ENCODE measurements around the gene TMX2. TPM values are rescaled to one million over a fixed set of nuclear protein-coding genes. Genes with fewer than 3 reads are reported as not detected.

The TMX2 gene
- total RNA-seq, 1 experiment from 2014 or later, result 93.9 TPM

DNA sequence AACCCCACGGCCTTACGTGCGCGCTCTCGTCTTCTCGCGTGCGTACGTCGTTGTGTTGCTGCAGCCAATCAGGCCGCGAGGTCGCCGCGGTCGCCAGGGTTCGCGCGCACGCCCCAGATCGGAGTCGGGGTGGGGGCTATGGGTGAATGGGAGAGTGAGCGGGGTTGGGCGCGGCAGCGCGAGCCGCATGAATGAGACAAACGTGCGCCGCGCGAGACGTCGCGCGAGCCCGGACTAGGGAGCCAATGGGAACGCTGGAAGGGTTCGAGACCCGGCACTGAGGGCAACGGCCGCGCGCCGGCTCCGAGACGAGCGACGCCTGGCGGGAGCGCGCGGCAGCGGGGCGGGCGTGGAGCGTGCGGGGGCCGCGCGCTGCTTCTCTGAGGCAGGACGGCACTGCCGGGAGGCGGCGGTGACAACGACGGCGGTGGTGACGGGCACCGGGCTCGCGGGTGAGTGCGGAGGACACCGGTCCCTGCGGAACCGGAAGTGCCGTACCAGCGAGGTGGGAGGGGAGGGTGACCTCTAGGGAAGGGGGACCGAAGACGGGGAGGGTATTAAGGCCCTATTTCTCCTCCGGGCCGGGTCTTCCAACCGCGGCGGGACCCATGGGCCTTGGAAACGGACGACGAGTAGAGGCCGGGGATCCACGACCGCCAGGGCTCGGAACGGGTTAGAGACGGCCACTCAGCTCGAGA lies 44.5 kb upstream of the TMX2 start, which contains the start of gene ZDHHC5:
TSS of gene ZDHHC5 (plus strand) at position 379 of the 698 bp plus-strand sequence. CDS start 4,977 bp downstream, outside the sequence.
- peaks cover 9 to 19% of the 10 kb centered on the region in 2 experiments for H3K4me1 ChIP-seq (ENCODE audit: control insufficient read depth in 1 of 2, insufficient read depth in 2 of 2, low read length in 2 of 2)
- no peaks in the 10 kb centered on the region for H4K20me1 ChIP-seq (ENCODE audit: insufficient read depth)
- ChIA-PET POLR2A (interaction anchor here (0.7 kb wide), 1 partner anchor 826 kb away, joined by 3 read pairs; no protein-coding TSS in a partner anchor), RAD21 (ENCODE audit: low non-redundant PET in 1 of 2, low total read pairs in 2 of 2, uncharacterized antibody in 2 of 2, unreplicated experiment in 2 of 2) (no interaction called here), CTCF (interaction anchor here (0.9 kb wide), 1 partner anchor 322 kb away, joined by 3 read pairs; no protein-coding TSS in a partner anchor)
- H3K9me2 ChIP-seq (ENCODE audit: insufficient read depth), result no peaks in the 10 kb centered on the region
- peak; percentile 99 for DNase-seq (ENCODE audit: low read depth, low spot score)
- no TSS peak for BruUV-seq (replicated peaks)
- peak within 1 kb of the TSS; percentile 93 for H3K27ac ChIP-seq (ENCODE audit: low read depth, low read length)
- intact Hi-C loops (cut with micrococcal nuclease), result loop anchor here (1.0 to 10.0 kb wide), 5 partner anchors 11 to 1887 kb away; partner anchors contain the start of genes CLP1, LPXN, MED19 and TMX2
- H3K4me2 ChIP-seq (ENCODE audit: low read length), result peak within 1 kb of the TSS; percentile 76
- peaks cover 49% of the 10 kb centered on the region for H3K79me2 ChIP-seq (ENCODE audit: insufficient read depth, low read length)
- H2AFZ ChIP-seq (ENCODE audit: low read depth, low read length, poor library complexity, severe bottlenecking), result no peak within 1 kb of the TSS
- H3K9me3 ChIP-seq (ENCODE audit: control insufficient read depth in 1 of 2, insufficient read depth in 1 of 2, low read depth in 1 of 2, low read length in 2 of 2), result no peaks in the 10 kb centered on the region
- peak; percentile 90 for ATAC-seq
- H3K4me3 ChIP-seq (replicated peaks in 1 of 2; ENCODE audit: low read depth in 1 of 2, low read length in 2 of 2), result peak within 1 kb of the TSS; percentile 85 to 97
- peak within 1 kb of the TSS; percentile 92 for H3K9ac ChIP-seq (ENCODE audit: low read length)
- H3K27me3 ChIP-seq (ENCODE audit: insufficient read depth, low read length), result no peaks in the 10 kb centered on the region
- peaks cover 9 to 16% of the 10 kb centered on the region in 2 experiments for H3K36me3 ChIP-seq (ENCODE audit: control insufficient read depth in 1 of 2, insufficient read depth in 2 of 2, low read length in 2 of 2)
- TF ChIP-seq SRF (IDR thresholded peaks at IDR 0.05; ENCODE audit: low read depth) (no peak), EGR1 (IDR thresholded peaks at IDR 0.05; ENCODE audit: low read depth) (0 out of 2 replicates have a peak, but pooled peaks have one; percentile 36), SP1 (IDR thresholded peaks at IDR 0.05; ENCODE audit: low read depth) (peak; percentile 75; the same call in 1 of the 2 replicates), CBX3 (IDR thresholded peaks at IDR 0.05; ENCODE audit: low read depth) (peak; percentile 38; the same call in 1 of the 2 replicates), TCF7L2 (IDR thresholded peaks at IDR 0.05; ENCODE audit: borderline replicate concordance, extremely low read depth, insufficient read depth, insufficient read length) (peak; percentile 66), POLR2A (IDR thresholded peaks at IDR 0.05; ENCODE audit: borderline replicate concordance, extremely low read depth, insufficient read depth, insufficient read length) (peak; percentile 58), FOSL1 (IDR thresholded peaks at IDR 0.05; ENCODE audit: low read depth) (no peak), POLR2AphosphoS5 (IDR thresholded peaks at IDR 0.05; ENCODE audit: low read depth, low read length) (peak; percentile 93), CTCF (IDR thresholded peaks at IDR 0.05 in 2 of 3, conservative IDR thresholded peaks at IDR 0.05 in 1 of 3; ENCODE audit: borderline replicate concordance in 1 of 3, insufficient read depth in 1 of 3, low read depth in 2 of 3, low read length in 2 of 3) (peak in 2 of 3 experiments; percentile 39 to 41; a peak in 3 of 6 replicates), ZNF274 (IDR thresholded peaks at IDR 0.05; ENCODE audit: low read depth, low read length) (no peak), ZBTB33 (IDR thresholded peaks at IDR 0.05; ENCODE audit: extremely low read depth, insufficient replicate concordance, low read length) (peak; percentile 92), SIN3A (IDR thresholded peaks at IDR 0.05; ENCODE audit: low read depth) (0 out of 2 replicates have a peak, but pooled peaks have one; percentile 63), ELF1 (IDR thresholded peaks at IDR 0.05; ENCODE audit: borderline replicate concordance, low read depth) (no peak), CEBPB (IDR thresholded peaks at IDR 0.05; ENCODE audit: low read depth) (no peak), EZH2phosphoT487 (IDR thresholded peaks at IDR 0.05; ENCODE audit: borderline replicate concordance) (no peak), EZH2 (IDR thresholded peaks at IDR 0.05) (no peak), JUND (IDR thresholded peaks at IDR 0.05) (no peak; the same call in 1 of the 2 replicates), ZFX (IDR thresholded peaks at IDR 0.05) (peak; percentile 80; the same call in 1 of the 2 replicates), YY1 (IDR thresholded peaks at IDR 0.05; ENCODE audit: extremely low read depth, insufficient replicate concordance, low read depth, low read length) (peak; percentile 21), MAX (IDR thresholded peaks at IDR 0.05) (peak; percentile 81)
- TF ChIP-seq, protein P1, sequence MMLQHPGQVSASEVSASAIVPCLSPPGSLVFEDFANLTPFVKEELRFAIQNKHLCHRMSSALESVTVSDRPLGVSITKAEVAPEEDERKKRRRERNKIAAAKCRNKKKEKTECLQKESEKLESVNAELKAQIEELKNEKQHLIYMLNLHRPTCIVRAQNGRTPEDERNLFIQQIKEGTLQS (IDR thresholded peaks at IDR 0.05), result no peak
